ENCODE results near the gene AKAP8L. TPM values are rescaled to one million over a fixed set of nuclear protein-coding genes. Genes with fewer than 3 reads are reported as not detected.
A peak's percentile ranks its signal among the peaks of the same experiment; 100 is the strongest.

The AKAP8L gene
- total RNA-seq, 1 donor, result 69.5 TPM

GRCh38 chr19:15403151-15403531 is 15.6 kb downstream of the AKAP8L start:
- Histone ChIP-seq H3K79me2 (ENCODE audit: insufficient read depth, low read length) (peaks cover 88% of the 10 kb centered on the region), H3K27ac (ENCODE audit: low read depth, low read length) (no peak overlapping the region), H4K20me1 (ENCODE audit: insufficient read depth, low read length) (peaks cover 77% of the 10 kb centered on the region), H2AFZ (ENCODE audit: low read length) (no peak overlapping the region), H3K4me3 (ENCODE audit: insufficient read depth, low read length) (no peak overlapping the region), H3K9me3 (ENCODE audit: low read depth, low read length) (no peaks in the 10 kb centered on the region), H3K36me3 (ENCODE audit: insufficient read depth, low read length) (peaks cover 29% of the 10 kb centered on the region), H3K27me3 (ENCODE audit: insufficient read depth, low read length) (no peaks in the 10 kb centered on the region), H3K4me2 (ENCODE audit: insufficient read depth, low read length) (no peak overlapping the region), H3K4me1 (ENCODE audit: insufficient read depth, low read length) (no peaks in the 10 kb centered on the region)
- no peak for DNase-seq (ENCODE audit: insufficient read length, low spot score, missing footprints)
- no peak for TF ChIP-seq CTCF (IDR thresholded peaks at IDR 0.05; ENCODE audit: extremely low read depth, low read depth, low read length)

DNA sequence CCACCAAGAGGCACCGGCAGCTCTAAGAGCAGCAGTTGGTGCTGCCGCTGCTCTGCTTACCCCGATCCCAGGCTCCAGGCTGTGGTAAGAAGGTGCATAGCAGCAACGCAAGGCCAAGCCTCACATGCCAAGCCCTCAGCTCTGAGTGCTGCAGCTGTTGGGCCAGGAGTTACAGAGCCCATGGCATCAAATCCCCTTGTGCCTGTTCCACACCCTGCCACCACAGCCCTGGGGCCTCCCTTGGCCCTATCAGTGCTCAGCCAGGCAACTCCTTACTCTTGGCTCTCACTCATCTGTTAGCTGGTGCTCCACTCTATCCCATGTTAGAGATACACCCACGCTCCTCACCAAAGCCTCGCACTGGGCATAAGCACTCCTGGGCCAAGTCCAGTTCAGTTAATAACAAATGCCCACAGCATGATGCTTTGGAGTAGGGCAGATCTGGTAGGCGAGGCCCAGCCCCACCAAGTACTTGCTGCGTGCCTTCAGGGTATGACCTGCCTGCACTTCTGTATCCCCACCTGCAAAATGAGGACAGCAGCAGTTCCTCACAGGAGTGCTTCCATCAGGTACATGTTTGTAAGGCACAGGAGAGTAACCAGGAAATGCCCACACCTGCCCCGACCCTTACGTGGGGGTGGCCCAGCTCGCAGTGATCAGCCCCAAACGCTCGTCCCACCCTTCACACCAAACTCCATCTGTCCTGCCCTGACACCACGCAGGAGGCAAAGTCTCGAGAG is 16.2 kb downstream of the AKAP8L start:
- no peak overlapping the region for H3K4me3 ChIP-seq (ENCODE audit: insufficient read depth, low read length)
- H3K4me2 ChIP-seq (ENCODE audit: insufficient read depth, low read length), result no peak overlapping the region
- H3K36me3 ChIP-seq (ENCODE audit: insufficient read depth, low read length), result peaks cover 35% of the 10 kb centered on the region
- TF ChIP-seq CTCF (IDR thresholded peaks at IDR 0.05; ENCODE audit: extremely low read depth, low read depth, low read length), result no peak
- no peak overlapping the region for H3K27ac ChIP-seq (ENCODE audit: low read depth, low read length)
- no peaks in the 10 kb centered on the region for H3K9me3 ChIP-seq (ENCODE audit: low read depth, low read length)
- H3K4me1 ChIP-seq (ENCODE audit: insufficient read depth, low read length), result no peaks in the 10 kb centered on the region
- H3K79me2 ChIP-seq (ENCODE audit: insufficient read depth, low read length), result peaks cover 88% of the 10 kb centered on the region
- no peaks in the 10 kb centered on the region for H3K27me3 ChIP-seq (ENCODE audit: insufficient read depth, low read length)
- DNase-seq (ENCODE audit: insufficient read length, low spot score, missing footprints), result peak; percentile 54
- no peak overlapping the region for H2AFZ ChIP-seq (ENCODE audit: low read length)
- H4K20me1 ChIP-seq (ENCODE audit: insufficient read depth, low read length), result peaks cover 76% of the 10 kb centered on the region

DNA sequence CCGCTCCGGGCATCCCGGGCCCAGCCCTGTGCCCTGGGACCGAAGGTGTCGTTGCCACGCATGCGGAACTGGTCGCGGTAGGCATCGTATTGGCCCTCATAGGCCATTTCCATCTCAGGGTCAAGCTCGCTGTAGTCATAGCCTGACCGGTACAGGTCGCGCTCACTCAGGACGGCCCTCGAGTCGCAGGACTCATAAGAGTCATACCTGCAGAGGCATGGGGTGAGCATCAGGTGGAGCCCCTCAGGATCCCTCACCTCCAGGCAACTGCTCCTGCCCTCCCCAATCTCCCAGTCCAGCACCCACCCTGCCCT is 17.4 kb downstream of the AKAP8L start:
- Histone ChIP-seq H3K27me3 (ENCODE audit: insufficient read depth, low read length) (no peaks in the 10 kb centered on the region), H2AFZ (ENCODE audit: low read length) (no peak overlapping the region), H3K27ac (ENCODE audit: low read depth, low read length) (no peak overlapping the region), H3K36me3 (ENCODE audit: insufficient read depth, low read length) (peaks cover 47% of the 10 kb centered on the region), H3K79me2 (ENCODE audit: insufficient read depth, low read length) (peaks cover 88% of the 10 kb centered on the region), H4K20me1 (ENCODE audit: insufficient read depth, low read length) (peaks cover 74% of the 10 kb centered on the region), H3K4me3 (ENCODE audit: insufficient read depth, low read length) (no peak overlapping the region), H3K4me2 (ENCODE audit: insufficient read depth, low read length) (no peak overlapping the region), H3K9me3 (ENCODE audit: low read depth, low read length) (no peaks in the 10 kb centered on the region), H3K4me1 (ENCODE audit: insufficient read depth, low read length) (no peaks in the 10 kb centered on the region)
- peak; percentile 65 for DNase-seq (ENCODE audit: insufficient read length, low spot score, missing footprints)
- no peak for TF ChIP-seq CTCF (IDR thresholded peaks at IDR 0.05; ENCODE audit: extremely low read depth, low read depth, low read length)

GRCh38 chr19:15400521-15401396 is 18.0 kb downstream of the AKAP8L start:
- Histone ChIP-seq H3K79me2 (ENCODE audit: insufficient read depth, low read length) (peaks cover 87% of the 10 kb centered on the region), H3K36me3 (ENCODE audit: insufficient read depth, low read length) (peaks cover 50% of the 10 kb centered on the region)

More at GRCh38 chr19:15400521-15401396, 18.0 kb downstream of the AKAP8L start:
- no peaks in the 10 kb centered on the region for H3K27me3 ChIP-seq (ENCODE audit: insufficient read depth, low read length)
- no peak overlapping the region for H3K4me3 ChIP-seq (ENCODE audit: insufficient read depth, low read length)
- no peak for TF ChIP-seq CTCF (IDR thresholded peaks at IDR 0.05; ENCODE audit: extremely low read depth, low read depth, low read length)
- H4K20me1 ChIP-seq (ENCODE audit: insufficient read depth, low read length), result peaks cover 74% of the 10 kb centered on the region
- DNase-seq (ENCODE audit: insufficient read length, low spot score, missing footprints), result peak; percentile 83
- no peaks in the 10 kb centered on the region for H3K9me3 ChIP-seq (ENCODE audit: low read depth, low read length)
- H3K27ac ChIP-seq (ENCODE audit: low read depth, low read length), result no peak overlapping the region
- no peak overlapping the region for H3K4me2 ChIP-seq (ENCODE audit: insufficient read depth, low read length)
- no peak overlapping the region for H2AFZ ChIP-seq (ENCODE audit: low read length)
- H3K4me1 ChIP-seq (ENCODE audit: insufficient read depth, low read length), result no peaks in the 10 kb centered on the region
